HG03575 (cell line): ENCODE measurements around the gene P4HA1.
"Not testable (repeated sequence)": the region's sequence is repeated elsewhere in the genome, so short reads cannot be mapped to it uniquely, and the experiment has no call there.

ENCODE experiments used
- ATAC-seq: cut with Tn5 transposase; IDR thresholded peaks from one replicate; pipeline ENCODE4 v1.9.1; 2021; ENCODE audit not compliant: unreplicated experiment, insufficient number of reproducible peaks, low FRiP score; ENCODE audit errors: extremely low read depth

The P4HA1 gene

GRCh38 chr10:73096449-73097304, at the start of gene P4HA1:
TSS of gene P4HA1 (minus strand) at chr10:73096866. CDS start at chr10:73074883, 21,983 bp downstream.
- peak; percentile 37 for ATAC-seq

- no peak for ATAC-seq
Measured at GRCh38 chr10:73141603-73142002, 44.9 kb upstream of the P4HA1 start.

GRCh38 chr10:73139251-73139650, 42.6 kb upstream of the P4HA1 start:
- ATAC-seq: no peak

GRCh38 chr10:73136627-73137026, 40.0 kb upstream of the P4HA1 start:
- no peak for ATAC-seq

GRCh38 chr10:73134727-73135126, 38.1 kb upstream of the P4HA1 start:
- no peak for ATAC-seq

GRCh38 chr10:73131913-73132686, 35.4 kb upstream of the P4HA1 start:
- no peak for ATAC-seq

GRCh38 chr10:73131301-73131700, 34.6 kb upstream of the P4HA1 start:
- no peak for ATAC-seq

GRCh38 chr10:73126343-73126742, 29.7 kb upstream of the P4HA1 start:
- ATAC-seq: no peak

- ATAC-seq: no peak
Measured at GRCh38 chr10:73119952-73120351, 23.3 kb upstream of the P4HA1 start.

GRCh38 chr10:73119457-73119856, 22.8 kb upstream of the P4HA1 start:
- ATAC-seq: no peak

GRCh38 chr10:73117976-73118743, 21.5 kb upstream of the P4HA1 start:
- peak; percentile 65 for ATAC-seq

GRCh38 chr10:73116017-73116416, 19.4 kb upstream of the P4HA1 start:
- no peak for ATAC-seq

GRCh38 chr10:73113551-73113950, 16.9 kb upstream of the P4HA1 start:
- ATAC-seq: no peak

GRCh38 chr10:73112032-73112431, 15.4 kb upstream of the P4HA1 start:
- ATAC-seq: not testable (repeated sequence)

GRCh38 chr10:73110345-73110849, 13.7 kb upstream of the P4HA1 start, which contains the start of gene NUDT13:
TSS of gene NUDT13 (plus strand) at chr10:73110455. CDS start at chr10:73114366, 3,911 bp downstream.
- ATAC-seq: no peak

GRCh38 chr10:73109248-73109652, 12.6 kb upstream of the P4HA1 start:
- ATAC-seq: not testable (repeated sequence)

GRCh38 chr10:73106301-73106700, 9.6 kb upstream of the P4HA1 start:
- ATAC-seq: no peak

- no peak for ATAC-seq
Measured at GRCh38 chr10:73099141-73099540, 2.5 kb upstream of the P4HA1 start.

GRCh38 chr10:73097305-73097670, 622 bp upstream of the P4HA1 start:
- ATAC-seq: no peak
